ENCODE measurements around the gene SHROOM3. TPM values are rescaled to one million over a fixed set of nuclear protein-coding genes. Genes with fewer than 3 reads are reported as not detected.

Gene SHROOM3
- total RNA-seq, result 7.0 and 13.7 TPM in 2 replicates

GRCh38 chr4:76434901-76435527 lies at the start of gene SHROOM3:
Gene SHROOM3 (plus strand): TSS chr4:76435229. CDS start chr4:76436053, 824 bp downstream.

GRCh38 chr4:76420762-76421581 lies 14.1 kb upstream of the SHROOM3 start, which contains the start of gene CCDC158:
Gene CCDC158 (minus strand): TSS chr4:76421141. CDS start chr4:76403207, 17,934 bp downstream.

Other genes starting within 250 kb of the SHROOM3 start
- 408 and 562 TPM in 2 replicates for gene SCARB2, start 221.4 kb upstream of the SHROOM3 start, total RNA-seq
- 0.66 and 0.99 TPM in 2 replicates for gene FAM47E, start 183.5 kb upstream of the SHROOM3 start, total RNA-seq
- 7.0 and 8.6 TPM in 2 replicates for gene STBD1, start 128.5 kb upstream of the SHROOM3 start, total RNA-seq
- gene CCDC158, start 14.1 kb upstream of the SHROOM3 start, total RNA-seq, result 0.68 and 0.79 TPM in 2 replicates

Measured in aortic smooth muscle cell (primary cell).